H9 (cell line): ENCODE measurements around the gene FBXL20. TPM values are rescaled to one million over a fixed set of nuclear protein-coding genes. Genes with fewer than 3 reads are reported as not detected.

Experiments
- DNase-seq: peaks from one replicate; pipeline ENCODE4 v3.0.0-alpha.2; 2017
- H2AFZ ChIP-seq: one replicate; pipeline ENCODE4 v1.6.1; 2013; ENCODE audit warnings: mild to moderate bottlenecking, low read length, control low read depth, moderate library complexity
- H2AK5ac ChIP-seq: 2 replicates; pipeline ENCODE4 v1.6.1; 2013; ENCODE audit warnings: low read length, control low read depth, mixed read lengths; ENCODE audit not compliant: insufficient read length
- H2BK120ac ChIP-seq: one replicate; pipeline ENCODE4 v1.6.1; 2013; ENCODE audit warnings: low read depth, mild to moderate bottlenecking, low read length, control low read depth, inconsistent platforms; ENCODE audit not compliant: poor library complexity, severe bottlenecking
- H2BK12ac ChIP-seq: 2 replicates; pipeline ENCODE4 v1.6.1; 2013; ENCODE audit warnings: low read length, control low read depth, mixed read lengths, low read depth; ENCODE audit not compliant: insufficient read length
- H2BK15ac ChIP-seq: 2 replicates; pipeline ENCODE4 v1.6.1; 2013; ENCODE audit warnings: low read depth, low read length, control low read depth
- H2BK20ac ChIP-seq: one replicate; pipeline ENCODE4 v1.6.1; 2013; ENCODE audit warnings: low read depth, mild to moderate bottlenecking, low read length, control low read depth, inconsistent platforms; ENCODE audit not compliant: poor library complexity, severe bottlenecking
- H2BK5ac ChIP-seq: 2 replicates; pipeline ENCODE4 v1.6.1; 2013; ENCODE audit warnings: low read length, control low read depth, mixed read lengths; ENCODE audit not compliant: insufficient read length
- H3K14ac ChIP-seq: 2 replicates; pipeline ENCODE4 v1.6.1; 2013; ENCODE audit warnings: low read length, control low read depth; ENCODE audit not compliant: insufficient read depth
- H3K18ac ChIP-seq: 2 replicates; pipeline ENCODE4 v1.6.1; 2013; ENCODE audit warnings: low read depth, mild to moderate bottlenecking, mixed read lengths, low read length, control low read depth; ENCODE audit not compliant: insufficient read length
- H3K23ac ChIP-seq: 2 replicates; pipeline ENCODE4 v1.6.1; 2013; ENCODE audit warnings: low read length, control low read depth, mixed read lengths, low read depth; ENCODE audit not compliant: insufficient read length
- H3K23me2 ChIP-seq: 2 replicates; pipeline ENCODE4 v1.6.1; 2013; ENCODE audit warnings: low read depth, mild to moderate bottlenecking, mixed read lengths, low read length, control low read depth; ENCODE audit not compliant: insufficient read length, poor library complexity, severe bottlenecking
- H3K27ac ChIP-seq: 2 replicates; pipeline ENCODE4 v1.5.1; 2013; ENCODE audit warnings: low read length, control low read depth, mixed read lengths, low read depth; ENCODE audit not compliant: insufficient read length
- H3K27me3 ChIP-seq: 2 replicates; pipeline ENCODE4 v1.6.1; 2013; ENCODE audit warnings: low read length, control low read depth, inconsistent platforms; ENCODE audit not compliant: insufficient read depth
- H3K4ac ChIP-seq: 2 replicates; pipeline ENCODE4 v1.6.1; 2013; ENCODE audit warnings: low read depth, mild to moderate bottlenecking, control low read depth, inconsistent platforms, low read length, moderate library complexity
- H3K4me1 ChIP-seq: 2 replicates; pipeline ENCODE4 v1.6.1; 2013; ENCODE audit warnings: low read length, control low read depth, inconsistent platforms; ENCODE audit not compliant: insufficient read depth
- H3K4me2 ChIP-seq: 2 replicates; pipeline ENCODE4 v1.6.1; 2013; ENCODE audit warnings: low read length, control low read depth, mixed read lengths; ENCODE audit not compliant: insufficient read length, insufficient read depth
- H3K56ac ChIP-seq: 2 replicates; pipeline ENCODE4 v1.6.1; 2013; ENCODE audit warnings: low read depth, mild to moderate bottlenecking, mixed read lengths, low read length, control low read depth; ENCODE audit not compliant: insufficient read length
- H3K79me1 ChIP-seq: 2 replicates; pipeline ENCODE4 v1.6.1; 2013; ENCODE audit warnings: low read depth, mild to moderate bottlenecking, moderate library complexity, low read length, control low read depth, inconsistent platforms; ENCODE audit not compliant: insufficient read depth, poor library complexity, severe bottlenecking
- H3K79me2 ChIP-seq: 2 replicates; pipeline ENCODE4 v1.6.1; 2013; ENCODE audit warnings: low read length, control low read depth, inconsistent platforms; ENCODE audit not compliant: insufficient read depth
- H3K9ac ChIP-seq: 2 replicates; pipeline ENCODE4 v1.6.1; 2013; ENCODE audit warnings: low read length, control low read depth, mixed read lengths; ENCODE audit not compliant: insufficient read length; ENCODE audit errors: extremely low read depth
- H3K9me3 ChIP-seq: one replicate; pipeline ENCODE4 v1.6.1; 2013; ENCODE audit warnings: low read depth, low read length, inconsistent platforms; ENCODE audit not compliant: control insufficient read depth
- H3T11ph ChIP-seq: one replicate; pipeline ENCODE4 v1.6.1; 2013; ENCODE audit warnings: mild to moderate bottlenecking, low read length, control low read depth, inconsistent platforms
- H4K20me1 ChIP-seq: one replicate; pipeline ENCODE4 v1.6.1; 2013; ENCODE audit not compliant: control insufficient read depth, insufficient read length, insufficient read depth
- H4K5ac ChIP-seq: 2 replicates; pipeline ENCODE4 v1.6.1; 2013; ENCODE audit warnings: low read depth, mild to moderate bottlenecking, mixed read lengths, low read length, control low read depth; ENCODE audit not compliant: insufficient read length
- H4K8ac ChIP-seq: replicated peaks from 2 replicates; pipeline ENCODE4 v1.6.1; 2013; ENCODE audit warnings: low read length, control low read depth, mixed read lengths, low read depth; ENCODE audit not compliant: insufficient read length
- H4K91ac ChIP-seq: 2 replicates; pipeline ENCODE4 v1.6.1; 2013; ENCODE audit warnings: low read depth, mild to moderate bottlenecking, moderate library complexity, mixed read lengths, low read length, control low read depth; ENCODE audit not compliant: insufficient read length
- H3K27ac Mint-ChIP-seq, 3 experiments: 2 replicates in 2 of 3; 3 replicates in 1 of 3; pipeline ENCODE4 v1.8.0; 2020 to 2021; ENCODE audit warnings: mixed read lengths in 3 of 3, mild to moderate bottlenecking in 1 of 3, moderate library complexity in 1 of 3
- H3K27me3 Mint-ChIP-seq: 2 replicates; pipeline ENCODE4 v1.8.0; 2021; ENCODE audit warnings: low read depth, mild to moderate bottlenecking, moderate library complexity, mixed read lengths
- H3K36me3 Mint-ChIP-seq, 3 experiments: 2 replicates in 2 of 3; 3 replicates in 1 of 3; pipeline ENCODE4 v1.8.0; 2020 to 2021; ENCODE audit warnings: low read depth in 3 of 3, mixed read lengths in 3 of 3; ENCODE audit not compliant: insufficient read depth in 1 of 3
- H3K4me1 Mint-ChIP-seq, 2 experiments: 2 replicates each; pipeline ENCODE4 v1.8.0; 2020; ENCODE audit warnings: mixed read lengths in 2 of 2
- H3K4me3 Mint-ChIP-seq, 2 experiments: 2 replicates in 1 of 2; 3 replicates in 1 of 2; pipeline ENCODE4 v1.8.0; 2020 to 2021; ENCODE audit warnings: mild to moderate bottlenecking in 2 of 2, mixed read lengths in 2 of 2, moderate library complexity in 1 of 2
- H3K9me3 Mint-ChIP-seq, 2 experiments: 2 replicates in 1 of 2; 3 replicates in 1 of 2; pipeline ENCODE4 v1.8.0; 2020; ENCODE audit warnings: mild to moderate bottlenecking in 2 of 2, mixed read lengths in 2 of 2, moderate library complexity in 1 of 2
- WGBS: extraction: QIAGEN DNeasy Blood & Tissue Kit; methylation state at CpG from one replicate; pipeline ENCODE4 v1.1.7; 2013; ENCODE audit warnings: missing lambda C conversion rate, low lambda C conversion rate, mixed read lengths; ENCODE audit not compliant: insufficient read length; ENCODE audit errors: extremely low coverage; 5-methylcytosine and 5-hydroxymethylcytosine counted together
- total RNA-seq: library from RNA; stranded (reverse); gene quantifications from 2 replicates; pipeline ENCODE4 v1.2.1, GENCODE V29; 2021
- TF ChIP-seq, protein P1 (sequence below): fragments of 200-600 bp; sonication (generic); conservative IDR thresholded peaks from 3 replicates; pipeline ENCODE4 v1.8.0; 2021; ENCODE audit warnings: antibody characterized with exemption, mild to moderate bottlenecking

The FBXL20 gene
- total RNA-seq, 1 experiment from 2014 or later, result 18.4 TPM

DNA sequence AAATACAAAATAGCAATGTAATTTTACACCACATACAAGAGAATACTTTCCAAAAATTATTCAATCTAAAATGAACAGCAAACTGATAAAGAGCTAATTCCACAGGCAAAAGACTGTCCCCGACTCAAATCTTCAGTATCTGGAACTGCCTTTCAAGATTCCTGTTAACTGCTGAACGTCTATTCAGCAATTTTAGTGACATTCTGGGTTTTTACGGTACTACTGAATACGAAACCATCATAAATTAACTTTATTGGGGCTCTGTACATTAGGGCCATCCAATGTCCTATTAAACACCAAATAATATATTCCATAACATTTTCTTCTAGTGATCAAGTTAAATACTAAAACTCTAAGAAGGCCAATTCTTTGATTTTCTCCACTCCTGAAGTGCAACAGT, 1.6 kb downstream of the FBXL20 start:
- no peaks in the 10 kb centered on the region for H3K27me3 ChIP-seq
- DNase-seq, result no peak
- Mint-ChIP-seq H3K27me3 (no peaks in the 10 kb centered on the region; the same call in 1 of the 2 replicates), H3K9me3 (no peaks in the 10 kb centered on the region), H3K4me3 (peak overlapping the region; percentile 88 to 96; a peak in 4 of 5 replicates), H3K27ac (no peak overlapping the region), H3K36me3 (peaks cover 0 to 3% (median 0%) of the 10 kb centered on the region in 3 experiments; a peak in 3 of 7 replicates), H3K4me1 (peaks cover 9% of the 10 kb centered on the region in 2 experiments)
- no peak overlapping the region for H2BK5ac ChIP-seq
- H3K23ac ChIP-seq, result no peak overlapping the region
- no peak overlapping the region for H2BK120ac ChIP-seq
- no peaks in the 10 kb centered on the region for H4K20me1 ChIP-seq
- no peak overlapping the region for H2BK15ac ChIP-seq
- no peaks in the 10 kb centered on the region for H3K79me1 ChIP-seq
- H3K27ac ChIP-seq, result no peak overlapping the region
- H2BK20ac ChIP-seq, result no peak overlapping the region
- H4K5ac ChIP-seq, result no peak overlapping the region
- H4K8ac ChIP-seq, result no peak overlapping the region
- no peak overlapping the region for H3K18ac ChIP-seq
- no peak overlapping the region for H3T11ph ChIP-seq
- H2AFZ ChIP-seq, result no peak overlapping the region
- no peak overlapping the region for H4K91ac ChIP-seq
- peaks cover 8% of the 10 kb centered on the region for H3K23me2 ChIP-seq
- H3K56ac ChIP-seq, result no peak overlapping the region
- no peaks in the 10 kb centered on the region for H3K9me3 ChIP-seq
- H3K4ac ChIP-seq, result no peak overlapping the region
- no peak overlapping the region for H2BK12ac ChIP-seq
- WGBS, result no CpG with 5 or more reads among the region's 4 CpGs
- H3K4me2 ChIP-seq, result peak overlapping the region; percentile 98
- no peaks in the 10 kb centered on the region for H3K79me2 ChIP-seq
- no peak overlapping the region for H3K9ac ChIP-seq
- H3K14ac ChIP-seq, result no peak overlapping the region
- no peaks in the 10 kb centered on the region for H3K4me1 ChIP-seq
- TF ChIP-seq, protein P1, sequence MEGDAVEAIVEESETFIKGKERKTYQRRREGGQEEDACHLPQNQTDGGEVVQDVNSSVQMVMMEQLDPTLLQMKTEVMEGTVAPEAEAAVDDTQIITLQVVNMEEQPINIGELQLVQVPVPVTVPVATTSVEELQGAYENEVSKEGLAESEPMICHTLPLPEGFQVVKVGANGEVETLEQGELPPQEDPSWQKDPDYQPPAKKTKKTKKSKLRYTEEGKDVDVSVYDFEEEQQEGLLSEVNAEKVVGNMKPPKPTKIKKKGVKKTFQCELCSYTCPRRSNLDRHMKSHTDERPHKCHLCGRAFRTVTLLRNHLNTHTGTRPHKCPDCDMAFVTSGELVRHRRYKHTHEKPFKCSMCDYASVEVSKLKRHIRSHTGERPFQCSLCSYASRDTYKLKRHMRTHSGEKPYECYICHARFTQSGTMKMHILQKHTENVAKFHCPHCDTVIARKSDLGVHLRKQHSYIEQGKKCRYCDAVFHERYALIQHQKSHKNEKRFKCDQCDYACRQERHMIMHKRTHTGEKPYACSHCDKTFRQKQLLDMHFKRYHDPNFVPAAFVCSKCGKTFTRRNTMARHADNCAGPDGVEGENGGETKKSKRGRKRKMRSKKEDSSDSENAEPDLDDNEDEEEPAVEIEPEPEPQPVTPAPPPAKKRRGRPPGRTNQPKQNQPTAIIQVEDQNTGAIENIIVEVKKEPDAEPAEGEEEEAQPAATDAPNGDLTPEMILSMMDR, result no peak
- no peak overlapping the region for H2AK5ac ChIP-seq
